ENCODE measurements around the gene MANBA.

The MANBA gene

DNA sequence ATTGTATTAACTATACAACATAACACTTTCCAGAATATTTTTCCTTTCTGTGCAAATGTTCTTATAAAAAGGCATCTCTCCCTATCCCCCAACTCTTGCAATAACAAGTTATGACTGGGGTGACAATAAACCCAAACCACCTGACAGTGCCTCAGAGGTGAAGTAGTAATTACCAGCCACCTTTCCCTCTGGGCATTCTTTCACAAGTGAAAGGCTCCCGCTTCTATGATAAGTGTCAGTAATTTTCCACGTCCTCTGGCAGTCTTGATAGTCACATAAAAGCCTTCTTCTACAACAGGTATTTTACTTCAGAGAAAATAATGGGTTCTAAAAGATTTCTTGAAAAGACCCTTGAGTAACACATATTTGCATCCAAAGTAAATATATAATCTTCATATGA is 82.7 kb downstream of the MANBA start:
- no peak for DNase-seq (ENCODE audit: low read depth in 2 of 2)

DNA sequence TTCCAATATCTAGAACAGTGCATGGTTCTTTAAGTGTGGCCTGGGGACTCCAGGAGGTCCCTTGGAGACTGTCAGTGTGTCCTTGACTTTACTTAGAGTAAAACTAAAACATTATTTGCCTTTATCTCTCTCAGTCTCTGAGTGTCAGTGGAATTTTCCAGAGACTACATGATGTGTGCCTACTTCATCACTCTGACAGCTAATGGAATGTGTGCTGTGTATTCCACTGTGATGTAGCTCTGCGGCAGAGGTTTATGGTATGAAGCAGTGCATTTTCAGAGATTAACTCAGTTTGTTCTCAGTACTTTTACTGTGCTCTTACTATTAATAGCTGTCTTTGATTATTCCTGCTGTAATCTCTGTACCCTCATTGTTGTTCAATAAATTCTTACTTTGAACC is 85.6 kb downstream of the MANBA start:
- DNase-seq (ENCODE audit: low read depth in 2 of 2): no peak

DNA sequence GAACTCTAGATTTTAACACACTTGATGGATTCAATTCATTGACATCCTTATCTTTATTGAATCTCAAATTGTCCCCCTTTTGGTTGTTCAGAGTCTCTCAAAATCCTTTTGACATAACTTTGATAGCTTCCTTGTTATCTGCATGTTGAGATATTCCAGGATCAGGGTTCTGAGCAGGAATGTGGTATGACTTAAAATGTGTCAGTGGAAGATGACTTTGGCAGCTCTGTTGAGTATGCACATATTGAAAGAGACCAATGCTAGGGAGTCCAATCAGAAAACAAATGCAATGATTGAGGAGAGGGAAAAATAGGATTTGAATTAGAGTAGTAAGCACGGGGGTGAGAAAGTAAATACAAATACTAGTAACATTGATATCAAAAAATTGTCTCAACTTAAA is 93.8 kb downstream of the MANBA start:
- no peak for DNase-seq (ENCODE audit: low read depth in 2 of 2)

DNA sequence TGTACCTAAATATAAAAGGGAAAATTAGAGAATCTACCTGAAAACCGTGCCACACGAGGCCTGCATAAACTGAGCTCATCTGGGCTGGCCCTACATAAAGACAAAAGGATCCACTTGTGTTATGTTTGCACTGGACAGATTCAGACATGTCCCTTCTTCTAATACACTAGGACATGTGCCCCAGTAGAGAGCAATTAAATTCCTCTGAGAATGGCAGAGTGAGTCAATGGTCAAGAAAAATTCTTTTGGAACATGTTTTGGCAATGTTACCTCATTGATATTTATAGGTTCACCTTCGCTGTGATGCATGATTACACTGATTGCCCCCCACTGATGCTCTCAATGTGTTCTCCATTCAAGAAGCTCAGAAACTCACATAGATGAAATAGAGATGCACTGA is 95.2 kb downstream of the MANBA start:
- DNase-seq (ENCODE audit: low read depth in 2 of 2): no peak

DNA sequence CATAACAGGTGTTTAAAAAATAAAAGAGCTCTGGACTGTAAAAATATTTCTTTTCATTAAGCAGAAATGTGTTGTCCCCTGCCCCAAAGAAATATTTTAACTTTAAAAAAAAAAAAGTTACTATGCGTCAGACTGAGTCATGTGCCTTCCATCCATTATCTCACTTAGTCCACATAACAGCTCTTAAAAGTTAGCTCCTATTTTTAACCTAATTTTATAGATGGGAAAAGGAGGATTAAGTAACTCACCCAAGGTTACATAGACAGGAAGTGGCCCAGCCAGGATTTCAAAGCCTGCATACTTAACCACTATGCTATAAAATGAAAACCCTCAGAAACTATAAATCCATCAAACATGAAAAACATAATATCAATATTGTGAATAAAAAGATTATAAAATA is 97.7 kb downstream of the MANBA start:
- no peak for DNase-seq (ENCODE audit: low read depth in 2 of 2)

DNA sequence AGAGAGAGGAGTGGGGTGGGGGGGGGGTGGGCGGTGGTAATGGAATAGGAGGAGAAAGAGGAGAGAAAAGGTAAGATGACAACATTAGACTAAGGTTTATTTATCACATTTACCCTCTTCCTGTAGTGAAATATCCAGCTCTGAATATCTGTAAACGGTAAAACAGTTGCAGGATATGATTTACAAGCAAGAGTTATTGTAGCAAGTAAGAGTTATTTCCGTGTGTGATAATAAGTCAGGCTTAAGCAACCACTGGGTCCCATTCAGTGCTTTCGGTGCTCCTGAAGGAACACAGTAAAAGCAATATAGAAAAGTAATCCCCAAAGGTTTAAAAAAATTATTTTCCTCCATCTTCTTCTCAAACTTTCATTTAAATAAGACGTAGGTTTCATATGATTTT is 103.6 kb downstream of the MANBA start:
- no peak for DNase-seq (ENCODE audit: low read depth in 2 of 2)

DNA sequence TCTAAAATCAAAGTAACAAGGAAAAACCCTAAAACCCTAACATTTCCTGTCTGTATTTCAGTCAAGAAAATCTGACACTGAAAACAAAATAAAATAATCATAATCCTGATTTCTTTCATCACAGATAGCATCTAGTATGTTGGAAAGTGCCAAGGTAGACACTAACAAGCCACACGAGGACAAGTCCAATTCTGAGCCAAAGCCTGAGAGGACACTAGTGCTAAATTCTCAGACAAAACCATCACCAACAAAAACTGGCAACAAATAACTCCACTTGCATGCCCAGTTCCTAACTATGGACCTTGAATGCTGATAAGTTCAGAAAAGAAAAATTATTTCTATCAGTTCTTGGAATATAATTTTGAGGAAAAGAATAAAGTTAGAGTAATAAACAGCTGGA is 113.7 kb downstream of the MANBA start:
- DNase-seq (ENCODE audit: low read depth in 2 of 2): no peak

DNA sequence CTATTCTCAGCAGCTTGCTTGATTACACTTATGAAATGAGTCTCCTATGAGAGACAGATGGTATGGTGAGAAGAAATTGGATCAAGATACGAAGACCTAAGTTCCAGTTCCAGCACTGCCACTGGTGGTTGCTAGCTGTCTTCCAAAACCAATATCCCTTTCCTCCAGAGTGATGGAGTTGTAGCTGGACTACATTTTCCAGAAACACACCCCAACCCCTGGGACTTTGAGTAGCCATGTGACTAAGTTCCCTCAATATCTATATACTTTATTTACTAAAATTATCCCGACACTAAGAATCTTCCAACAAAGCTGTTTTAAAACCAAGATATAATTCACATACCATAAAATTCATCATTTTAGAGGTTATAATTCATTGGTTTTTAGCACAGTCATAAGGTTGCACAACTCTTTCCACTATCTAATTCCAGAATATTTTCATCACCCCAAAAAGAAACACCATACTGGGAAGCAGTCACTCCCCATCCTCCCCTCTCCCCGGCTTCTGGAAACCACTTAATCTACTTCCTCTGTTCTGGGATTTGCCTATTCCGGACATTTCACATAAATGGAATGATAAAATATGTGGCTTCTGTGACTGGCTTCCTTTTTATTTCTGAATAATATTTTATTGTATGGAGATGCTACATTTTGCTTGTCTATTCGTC is 118.0 kb downstream of the MANBA start:
- DNase-seq (ENCODE audit: low read depth in 2 of 2): no peak

DNA sequence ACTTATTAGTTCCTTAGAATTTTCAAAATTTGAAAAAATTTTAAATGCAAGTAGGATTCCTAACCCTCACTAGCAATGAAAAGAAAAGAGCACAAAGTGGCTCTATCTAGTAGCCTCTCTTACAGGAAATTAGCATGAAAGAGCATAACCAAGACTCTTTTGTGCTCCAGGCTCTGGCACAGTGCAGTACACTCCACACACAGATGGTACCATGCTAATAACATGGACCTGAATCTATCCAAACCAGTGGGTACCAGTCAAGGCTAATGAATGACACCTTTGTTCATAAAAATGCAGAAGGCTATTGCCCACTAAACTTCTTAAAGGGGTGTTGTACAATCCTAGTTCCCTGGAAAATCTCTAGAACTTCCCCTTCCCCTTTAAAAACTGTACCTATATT is 119.0 kb downstream of the MANBA start:
- no peak for DNase-seq (ENCODE audit: low read depth in 2 of 2)

DNA sequence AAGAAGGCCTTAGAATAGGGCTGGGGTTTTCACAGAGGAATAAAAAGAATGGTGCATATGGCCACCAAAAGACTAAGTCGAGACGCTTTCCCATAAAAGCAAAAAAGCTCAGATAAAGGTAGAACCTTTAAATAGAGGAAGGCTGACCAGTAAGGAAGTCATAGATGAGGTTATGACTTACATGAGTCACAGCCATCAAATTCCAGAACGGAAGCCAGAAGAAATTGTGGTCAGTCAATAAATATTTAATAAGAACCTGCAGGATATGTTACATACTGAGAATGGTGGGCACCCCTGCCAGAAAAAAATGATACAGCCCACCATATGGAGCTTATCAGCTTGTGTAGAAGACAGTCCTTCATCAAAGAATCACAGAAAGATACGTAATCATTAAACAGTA is 120.1 kb downstream of the MANBA start:
- no peak for DNase-seq (ENCODE audit: low read depth in 2 of 2)

DNA sequence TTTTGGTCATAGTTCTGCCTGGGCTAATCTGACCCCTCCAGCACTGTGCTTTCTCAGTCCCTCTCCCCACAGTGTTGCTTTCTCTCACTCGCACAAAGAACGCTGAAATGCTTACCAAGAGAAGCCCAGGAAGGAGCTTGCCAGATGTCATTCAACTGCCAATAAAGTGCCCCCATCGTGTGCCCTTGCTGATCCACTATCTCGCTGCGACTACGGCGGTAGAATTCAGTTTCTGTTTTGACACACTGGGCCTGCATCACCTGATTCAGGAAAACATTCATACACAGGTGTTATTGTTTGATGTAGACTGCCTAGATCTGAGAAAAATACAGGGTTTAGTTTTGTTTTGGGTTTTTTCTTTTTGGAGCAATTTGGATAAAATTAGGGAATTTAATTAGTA is 121.2 kb downstream of the MANBA start:
- DNase-seq (ENCODE audit: low read depth in 2 of 2): no peak

DNA sequence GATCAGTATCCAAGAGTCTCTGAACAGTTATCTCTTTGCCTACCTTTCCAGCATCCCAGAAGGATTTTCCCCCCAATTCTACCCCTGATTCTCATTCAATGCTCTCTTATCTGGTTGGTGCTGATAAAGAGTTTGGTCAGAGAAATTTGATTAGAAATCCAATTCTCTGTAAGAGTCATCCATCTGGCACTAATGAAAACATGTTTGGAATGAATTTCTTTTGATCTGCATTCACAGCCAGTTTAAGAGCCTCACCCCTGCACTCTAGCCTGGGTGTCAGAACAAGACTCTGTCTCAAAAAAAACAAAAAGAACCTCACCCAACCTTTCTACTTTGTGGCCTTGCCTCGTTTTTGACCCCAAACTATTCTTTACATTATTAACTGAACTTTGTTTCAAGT is 122.1 kb downstream of the MANBA start:
- no peak for DNase-seq (ENCODE audit: low read depth in 2 of 2)

DNA sequence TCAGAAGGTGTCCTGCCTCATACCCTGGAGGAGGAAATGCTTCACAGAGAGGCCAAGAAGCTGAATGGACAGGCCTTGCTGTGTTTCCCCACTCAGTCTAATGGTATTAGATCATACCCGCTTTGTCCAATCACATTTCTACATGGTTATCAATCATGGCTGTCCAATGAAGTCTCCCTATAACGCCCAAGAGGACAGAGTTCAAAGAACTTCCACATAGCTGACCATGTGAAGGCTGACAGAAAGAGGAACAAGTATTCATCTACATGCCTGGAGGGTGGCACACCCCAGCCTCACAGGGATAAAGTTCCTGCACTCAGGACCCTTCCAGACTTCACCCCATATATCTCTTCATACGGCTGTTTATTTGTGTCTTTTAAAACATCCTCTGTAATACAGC is 123.4 kb downstream of the MANBA start:
- DNase-seq (ENCODE audit: low read depth in 2 of 2): no peak

DNA sequence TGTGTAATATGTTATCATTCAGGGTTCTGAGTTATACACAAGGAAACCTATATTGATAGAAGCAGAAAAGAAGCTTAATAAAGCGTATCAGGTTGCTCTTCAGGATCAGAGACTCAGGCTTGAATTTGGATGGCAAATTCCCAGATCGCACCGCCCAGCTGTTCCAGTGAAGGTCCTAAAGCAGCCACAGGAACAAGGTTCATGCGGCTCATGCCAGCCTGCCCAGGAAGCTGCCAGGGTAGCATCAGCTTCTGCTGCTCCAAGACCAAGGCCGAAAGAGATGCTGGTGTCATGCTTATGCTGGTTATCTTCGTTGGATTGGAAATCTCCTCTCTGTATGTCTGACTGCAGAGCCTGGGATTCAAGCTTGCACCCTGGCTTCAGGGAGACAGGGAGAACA is 127.7 kb downstream of the MANBA start:
- no peak for DNase-seq (ENCODE audit: low read depth in 2 of 2)

DNA sequence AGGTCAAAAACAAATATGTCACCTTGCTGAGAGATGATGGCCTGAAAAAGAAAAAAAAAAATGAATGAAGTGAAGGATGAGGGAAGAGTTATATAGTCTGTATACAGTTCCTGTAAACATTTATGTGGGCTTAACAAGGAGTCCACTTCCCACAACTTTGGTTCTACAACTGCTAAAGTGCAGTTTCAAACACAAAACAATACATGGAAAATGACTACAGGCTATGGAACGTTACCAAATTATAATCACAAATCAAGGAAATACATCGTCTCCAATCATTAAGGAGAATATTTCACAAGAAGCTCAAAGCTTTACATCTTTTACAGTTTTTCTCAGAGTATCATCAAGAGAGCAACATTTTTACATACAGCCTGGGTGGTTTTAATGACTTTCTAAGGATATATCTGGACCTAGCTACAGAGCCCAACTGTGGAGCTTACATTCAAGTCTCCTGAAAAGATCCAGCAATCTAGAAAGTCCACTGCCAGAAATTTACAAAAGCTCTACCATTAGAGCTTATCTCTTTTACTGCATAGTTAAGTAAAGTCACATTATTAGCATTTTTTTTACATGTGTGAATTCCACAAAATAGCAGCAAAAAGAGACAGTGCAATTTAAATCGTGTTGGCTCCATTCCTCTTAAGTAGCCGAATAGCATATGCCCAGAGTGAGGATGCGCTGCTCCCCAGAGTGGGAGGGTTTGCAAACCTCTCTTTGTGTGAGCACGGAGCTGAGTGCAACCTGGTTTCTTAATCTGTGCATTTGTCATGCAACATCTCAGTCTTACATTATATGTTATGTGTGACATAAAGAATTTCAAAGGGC is 128.3 kb downstream of the MANBA start:
- DNase-seq (ENCODE audit: low read depth in 2 of 2): no peak

DNA sequence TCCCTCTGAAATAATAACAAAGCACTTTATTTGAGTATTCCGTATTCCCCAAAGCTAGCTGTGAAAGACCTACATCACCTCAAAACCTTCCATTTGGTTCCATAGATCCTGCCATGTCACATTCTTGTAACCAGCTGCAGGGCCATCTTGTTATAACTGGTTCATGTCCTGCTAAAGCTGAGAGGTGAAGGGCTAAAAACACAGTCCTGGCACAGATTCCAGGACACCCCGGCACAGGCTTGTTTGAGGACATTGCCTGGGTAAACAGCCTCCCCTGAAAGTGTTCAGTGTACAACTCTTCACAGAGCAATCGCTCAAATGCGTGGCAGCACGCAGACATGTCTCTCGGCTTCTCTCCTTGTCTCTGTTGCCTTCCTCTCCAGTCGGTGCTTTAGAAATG is 129.2 kb downstream of the MANBA start:
- DNase-seq (ENCODE audit: low read depth in 2 of 2): no peak

DNA sequence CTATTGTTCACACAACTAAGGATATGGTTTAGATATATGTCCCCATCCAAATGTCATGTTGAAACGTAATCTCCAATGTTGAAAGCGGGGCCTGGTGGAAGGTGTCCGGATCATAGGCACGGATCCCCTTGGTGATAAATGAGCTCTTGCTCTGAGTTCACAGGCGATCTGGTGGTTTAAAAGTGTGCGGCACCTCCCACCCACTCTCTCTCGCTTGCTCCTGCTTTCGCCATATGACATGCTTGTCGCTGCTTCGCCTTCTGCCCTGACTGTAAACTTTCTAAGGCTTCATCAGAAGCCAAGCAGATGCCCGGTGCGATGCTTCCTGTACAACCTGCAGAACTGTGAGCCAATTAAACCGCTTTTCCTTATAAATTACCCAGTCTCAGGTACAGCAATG is 131.1 kb downstream of the MANBA start:
- DNase-seq (ENCODE audit: low read depth in 2 of 2): no peak

DNA sequence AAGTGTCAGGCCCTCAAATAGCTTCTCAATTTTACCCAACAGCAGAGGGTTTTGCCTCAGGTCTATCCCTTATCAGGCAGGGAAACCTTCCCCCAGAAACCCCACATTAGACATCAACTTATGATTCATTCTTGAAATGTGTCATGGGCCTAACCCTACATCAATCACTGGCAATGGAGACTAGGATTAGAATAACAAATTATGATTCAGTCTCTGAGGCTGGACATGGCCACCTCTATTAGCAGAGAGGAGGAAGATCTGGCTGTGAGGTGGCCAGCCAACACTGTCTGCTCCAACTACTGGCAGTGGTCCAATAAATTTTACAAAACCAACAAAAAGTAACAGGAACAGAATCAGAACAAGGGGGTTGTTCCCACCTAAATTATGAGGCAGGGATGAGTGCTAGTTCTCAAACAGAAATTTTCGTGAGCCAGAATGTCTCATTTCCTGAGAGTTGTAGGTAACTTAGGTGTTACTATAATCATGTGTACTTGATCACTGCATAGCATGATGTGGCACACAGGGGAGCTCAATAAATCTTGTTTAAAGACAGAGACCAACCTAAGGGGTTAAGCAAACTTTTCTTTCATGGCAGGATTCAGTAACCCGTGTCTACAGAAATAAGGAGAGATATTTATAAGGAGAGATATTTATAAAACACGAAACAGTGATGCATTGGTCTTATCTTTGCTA is 132.8 kb downstream of the MANBA start:
- no peak for DNase-seq (ENCODE audit: low read depth in 2 of 2)

DNA sequence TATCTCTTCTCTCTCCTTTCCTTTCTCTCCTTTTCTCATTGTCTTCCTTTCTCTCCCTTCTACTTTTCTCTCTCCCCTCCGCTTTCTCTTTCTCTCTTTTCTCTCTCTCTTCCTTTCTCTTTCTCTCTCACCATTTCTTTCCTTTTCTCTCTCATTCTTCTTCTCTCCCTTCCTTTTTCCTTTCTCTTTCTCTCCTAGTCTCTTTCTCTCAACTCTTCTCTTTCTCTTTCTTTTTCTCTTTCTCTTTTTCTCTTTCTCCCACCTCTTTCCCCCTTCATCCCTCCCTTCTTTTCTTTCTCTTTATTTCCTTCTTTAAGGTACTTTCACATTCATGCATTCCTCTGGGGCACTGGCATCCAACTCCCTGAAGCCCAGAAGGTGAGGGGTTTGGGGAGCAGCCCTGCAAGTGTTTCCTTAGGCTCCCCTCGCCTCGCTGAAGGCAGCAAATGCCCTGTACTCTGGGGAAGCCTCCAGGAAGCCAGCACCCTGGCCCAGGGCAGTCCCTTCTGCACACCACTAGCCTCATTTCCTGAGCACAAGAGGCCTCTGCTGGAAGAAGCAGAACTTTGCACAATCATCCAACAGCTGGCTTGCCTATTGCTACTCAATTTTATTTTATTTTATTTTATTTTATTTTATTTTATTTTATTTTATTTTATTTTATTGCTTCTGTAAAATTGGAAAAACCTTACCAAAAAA is 135.4 kb downstream of the MANBA start:
- DNase-seq (ENCODE audit: low read depth in 2 of 2): peak in 1 of 2 experiments; percentile 52

DNA sequence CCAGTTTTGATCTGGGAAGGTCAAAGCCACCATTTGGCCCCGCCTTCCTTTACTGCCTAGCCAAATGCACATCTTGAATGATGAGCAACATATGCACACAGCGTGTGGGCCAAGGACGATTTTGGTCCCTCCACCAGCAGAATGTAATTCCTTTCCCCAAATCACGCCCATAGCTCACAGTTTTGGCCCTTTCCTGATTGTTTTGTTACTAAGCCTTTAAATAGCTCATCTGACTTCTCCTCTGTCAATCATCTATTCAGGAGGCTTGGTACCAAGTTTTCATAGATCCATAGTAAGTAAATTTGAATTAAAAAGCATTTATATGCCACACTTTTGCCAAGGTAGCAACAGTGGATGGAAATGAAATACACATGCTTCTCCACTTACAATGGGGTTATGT is 136.3 kb downstream of the MANBA start:
- DNase-seq (ENCODE audit: low read depth in 2 of 2): no peak

DNA sequence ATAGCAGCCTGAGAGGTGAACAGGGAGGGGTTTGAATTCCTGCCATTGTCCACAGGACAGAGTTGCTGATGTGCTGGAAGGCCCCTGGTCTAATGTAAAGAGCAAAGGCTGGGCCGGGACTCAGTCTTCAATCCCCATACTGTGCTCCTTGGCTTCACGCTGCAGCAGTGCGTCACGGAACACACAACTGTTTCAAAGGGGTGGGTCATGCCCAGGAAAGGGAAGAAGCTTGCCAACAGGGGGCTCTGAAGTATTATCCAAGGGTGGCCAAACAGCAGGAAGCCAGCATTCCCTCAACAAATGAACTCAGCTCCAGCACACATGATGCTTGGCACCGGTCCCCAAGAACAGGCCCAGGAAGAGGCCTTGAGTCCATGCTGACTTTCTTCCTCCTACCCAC is 137.1 kb downstream of the MANBA start:
- no peak for DNase-seq (ENCODE audit: low read depth in 2 of 2)

DNA sequence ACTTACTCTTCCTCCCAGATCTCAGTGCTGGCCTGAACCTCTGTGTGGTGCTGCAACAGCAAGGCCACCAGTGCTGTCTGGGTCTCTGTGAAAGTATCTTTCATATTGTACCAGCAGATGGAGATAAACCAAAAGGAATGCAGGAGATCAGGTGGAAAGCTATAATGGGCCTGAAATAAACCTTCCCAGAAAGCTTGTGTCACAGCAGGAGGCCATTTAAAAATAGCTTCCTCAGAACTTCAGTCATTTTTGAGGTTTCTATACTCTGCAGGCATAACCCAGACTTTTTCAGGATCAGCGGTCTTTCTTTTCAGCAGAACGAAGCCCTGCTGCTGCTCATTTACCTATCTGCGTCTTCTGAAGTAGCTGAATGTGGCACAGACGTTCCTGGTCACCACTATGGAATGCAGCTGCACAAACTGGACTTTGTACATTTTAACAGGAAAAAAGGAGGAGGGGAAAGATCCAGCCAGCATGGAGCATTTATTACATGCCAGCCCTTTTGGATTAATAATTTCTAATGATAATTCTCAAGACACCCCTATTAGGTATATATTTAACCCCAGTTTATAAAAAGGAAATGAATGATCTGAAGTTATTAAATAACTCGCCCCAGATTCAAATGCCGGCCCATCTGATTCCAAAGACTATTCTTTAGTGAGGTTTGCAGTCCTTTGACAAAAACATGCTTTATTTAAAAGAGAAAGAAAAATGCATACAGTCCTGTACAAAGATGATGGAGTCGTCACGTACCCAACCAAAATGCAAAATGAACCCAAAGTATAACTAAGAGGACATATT is 139.9 kb downstream of the MANBA start:
- DNase-seq (ENCODE audit: low read depth in 2 of 2): no peak
